GM18868 (cell line): ENCODE measurements around the gene CROCC.
"Not testable (repeated sequence)": the region's sequence is repeated elsewhere in the genome, so short reads cannot be mapped to it uniquely, and the experiment has no call there.

Experiments
- ATAC-seq: cut with Tn5 transposase; IDR thresholded peaks from one replicate; pipeline ENCODE4 v1.9.1; 2021; ENCODE audit warnings: mild to moderate bottlenecking, moderate library complexity; ENCODE audit not compliant: unreplicated experiment

Gene CROCC

DNA sequence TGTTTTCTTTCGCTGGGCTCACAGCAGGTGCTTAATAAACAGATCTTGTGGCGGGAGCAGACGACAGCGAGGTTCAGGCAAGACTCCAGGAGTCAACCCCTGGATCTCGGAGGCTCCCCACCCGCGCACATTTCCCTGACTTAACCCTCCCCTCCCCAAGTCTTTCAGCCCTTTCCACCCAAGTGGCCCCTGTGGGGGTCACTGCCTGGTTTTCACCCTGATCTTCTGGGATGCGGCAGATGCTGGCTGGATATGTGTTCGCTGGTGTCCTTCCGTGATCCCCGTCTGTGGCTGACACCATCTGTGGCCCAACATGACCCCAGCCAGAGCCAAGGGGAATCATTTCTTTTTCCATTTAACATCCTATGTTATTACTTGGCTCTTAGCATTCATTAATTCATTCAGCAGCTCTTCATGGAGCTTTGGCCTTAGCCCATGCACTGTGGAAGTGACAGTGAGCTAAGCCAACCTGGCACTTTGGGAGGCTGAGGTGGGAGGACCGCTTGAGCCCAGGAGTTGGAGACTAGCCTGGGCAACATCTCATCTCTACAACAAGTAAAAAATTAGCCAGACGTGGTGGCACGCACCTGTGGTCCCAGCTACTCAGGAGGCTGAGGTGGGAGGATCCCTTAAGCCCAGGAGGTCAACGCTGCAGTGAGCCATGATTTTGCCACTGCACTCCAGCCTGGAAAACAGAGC is 6.7 kb upstream of the CROCC start:
- ATAC-seq, result not testable (repeated sequence)

DNA sequence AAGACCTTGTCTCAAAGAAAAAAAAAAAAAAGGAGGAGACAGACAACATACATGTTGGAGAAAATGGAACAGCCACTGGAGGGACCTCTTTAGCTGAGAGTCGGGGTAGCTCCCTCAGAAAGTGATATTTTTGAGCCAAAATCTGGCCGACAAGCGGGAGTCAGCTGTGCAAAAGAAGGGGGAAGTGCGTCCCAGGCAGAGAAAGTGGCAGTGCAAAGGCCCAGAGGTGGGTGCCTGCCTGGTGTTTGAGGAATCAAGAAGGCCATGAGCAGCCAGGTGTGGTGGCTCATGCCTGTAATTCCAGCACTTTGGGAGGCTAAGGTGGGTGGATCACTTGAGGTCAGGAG is 6.1 kb upstream of the CROCC start:
- ATAC-seq, result no peak

DNA sequence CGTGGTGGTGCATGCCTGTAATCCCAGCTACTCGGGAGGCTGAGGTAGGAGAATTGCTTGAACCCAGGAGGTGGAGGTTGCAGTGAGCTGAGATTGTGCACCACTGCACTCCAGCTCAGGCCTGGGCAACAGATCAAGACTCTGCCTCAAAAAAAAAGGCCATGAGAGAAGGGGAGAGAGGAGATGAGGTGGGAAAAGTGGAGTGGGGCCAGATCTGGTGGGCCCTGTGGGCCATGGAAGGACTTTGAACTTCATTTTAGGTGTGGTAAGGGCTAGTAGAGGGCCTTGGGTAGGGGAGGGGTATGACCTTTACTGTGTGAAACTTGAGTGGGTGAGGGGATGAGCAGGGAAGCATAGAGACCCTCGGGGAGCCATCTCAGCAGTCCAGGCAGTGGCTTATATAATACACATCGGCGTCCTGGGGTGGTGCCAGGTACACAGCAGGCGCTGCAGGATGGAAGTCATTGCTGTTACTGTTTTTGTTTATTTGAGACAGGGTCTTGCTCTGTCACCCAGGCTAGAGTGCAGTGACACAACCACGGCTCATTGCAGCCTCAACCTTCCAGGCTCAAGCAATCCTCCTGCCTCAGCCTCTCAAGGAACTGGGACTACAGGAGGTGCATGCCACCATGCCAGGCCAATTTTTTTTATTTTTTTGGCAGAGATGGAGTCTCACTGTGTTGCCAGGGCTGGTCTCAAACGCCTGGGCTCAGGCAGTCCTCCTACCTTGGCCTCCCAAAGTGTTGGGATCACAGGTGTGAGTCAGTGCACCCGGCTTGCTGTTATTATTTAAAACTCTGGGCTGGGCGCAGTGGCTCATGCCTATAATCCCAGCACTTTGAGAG is 5.5 kb upstream of the CROCC start:
- not testable (repeated sequence) for ATAC-seq

DNA sequence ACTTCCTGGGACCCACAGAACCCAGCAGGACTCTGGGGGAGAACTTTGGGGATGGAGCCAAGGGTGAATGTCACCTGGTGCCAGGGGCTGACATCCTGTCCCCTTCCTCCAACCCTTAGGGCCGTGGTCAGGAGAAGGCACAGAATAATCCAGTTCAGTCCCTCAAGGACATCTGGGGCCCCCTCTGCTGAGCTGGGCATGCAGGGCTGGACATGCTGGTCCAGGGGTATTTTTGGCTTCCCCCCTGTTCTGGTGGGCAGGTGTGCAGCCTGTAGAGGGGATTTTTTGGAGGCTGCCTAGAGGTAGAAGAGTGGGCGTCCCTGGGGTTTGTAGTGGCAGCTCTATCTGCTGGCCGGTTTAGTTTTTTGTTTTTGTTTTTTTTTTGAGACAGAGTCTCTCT is 3.4 kb upstream of the CROCC start:
- ATAC-seq, result no peak

DNA sequence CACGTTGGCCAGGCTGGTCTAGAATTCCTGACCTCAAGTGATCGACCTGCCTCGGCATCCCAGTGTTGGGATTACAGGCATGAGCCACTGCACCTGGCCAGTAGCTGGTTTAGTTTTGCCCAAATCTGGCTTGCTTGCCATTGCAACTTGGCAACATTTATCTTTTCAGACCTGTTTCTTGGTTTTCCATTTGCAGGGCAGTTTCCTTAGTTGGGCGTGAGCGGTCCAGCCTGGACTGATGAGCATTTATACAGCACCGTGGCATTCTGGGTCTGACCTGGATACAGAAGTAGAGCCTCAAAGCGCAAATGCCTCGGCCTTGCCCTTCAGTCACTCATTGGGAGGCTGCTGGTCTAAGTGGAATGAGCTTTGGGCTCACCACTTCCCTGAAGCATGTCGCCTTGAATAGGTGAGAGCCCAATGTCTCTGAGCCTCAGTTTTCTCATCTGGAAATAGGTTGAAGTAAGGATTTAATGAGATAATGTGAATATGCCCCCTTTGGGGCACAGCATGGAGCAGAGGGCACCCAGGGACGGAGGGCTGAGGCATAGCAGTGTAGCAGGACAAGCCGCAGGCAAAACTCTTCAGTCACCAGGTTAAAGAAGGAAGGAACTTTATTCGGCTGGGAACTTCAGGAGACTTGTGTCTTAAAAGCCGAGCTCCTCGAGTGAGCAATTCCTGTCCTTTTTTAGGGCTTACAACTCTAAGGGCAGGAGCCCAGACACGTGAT is 2.6 kb upstream of the CROCC start:
- ATAC-seq, result not testable (repeated sequence)

DNA sequence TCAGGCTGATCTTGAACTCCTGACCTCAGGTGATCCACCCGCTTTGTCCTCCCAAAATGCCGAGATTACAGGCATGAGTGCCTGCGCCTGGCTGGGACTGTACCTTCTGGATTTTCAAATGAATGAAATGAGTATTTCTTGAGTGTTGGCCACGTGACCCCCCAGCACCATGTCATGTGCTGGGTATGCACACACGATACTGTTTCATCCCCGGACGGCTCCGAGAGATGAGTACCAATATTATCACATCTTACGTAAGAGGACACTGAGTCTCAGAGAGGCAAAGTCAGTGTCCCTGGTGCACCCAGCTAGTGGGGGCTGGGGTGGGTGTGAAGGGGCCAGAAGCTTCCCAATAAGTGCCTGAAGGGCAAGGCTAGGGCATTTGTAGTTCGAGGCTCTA is 780 bp upstream of the CROCC start:
- ATAC-seq, result no peak

DNA sequence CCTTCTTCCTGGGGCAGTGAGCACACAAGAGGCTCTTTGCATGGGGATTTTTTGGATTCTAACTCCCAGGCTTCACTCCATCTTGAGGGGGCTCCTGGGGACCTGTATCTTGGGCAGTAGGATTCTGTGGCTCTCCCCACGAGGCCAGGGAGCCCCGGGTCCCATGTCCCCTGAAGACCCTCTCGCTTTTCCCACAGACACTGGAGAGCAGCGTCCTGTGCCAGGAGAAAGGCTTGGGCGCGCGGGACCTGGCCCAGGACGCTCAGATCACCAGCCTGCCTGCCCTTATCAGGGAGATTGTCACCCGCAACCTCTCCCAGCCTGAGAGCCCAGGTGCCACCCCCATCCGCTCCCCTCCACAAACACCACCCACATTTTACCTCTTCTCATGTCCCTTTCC is 735 bp downstream of the CROCC start:
- ATAC-seq, result no peak

DNA sequence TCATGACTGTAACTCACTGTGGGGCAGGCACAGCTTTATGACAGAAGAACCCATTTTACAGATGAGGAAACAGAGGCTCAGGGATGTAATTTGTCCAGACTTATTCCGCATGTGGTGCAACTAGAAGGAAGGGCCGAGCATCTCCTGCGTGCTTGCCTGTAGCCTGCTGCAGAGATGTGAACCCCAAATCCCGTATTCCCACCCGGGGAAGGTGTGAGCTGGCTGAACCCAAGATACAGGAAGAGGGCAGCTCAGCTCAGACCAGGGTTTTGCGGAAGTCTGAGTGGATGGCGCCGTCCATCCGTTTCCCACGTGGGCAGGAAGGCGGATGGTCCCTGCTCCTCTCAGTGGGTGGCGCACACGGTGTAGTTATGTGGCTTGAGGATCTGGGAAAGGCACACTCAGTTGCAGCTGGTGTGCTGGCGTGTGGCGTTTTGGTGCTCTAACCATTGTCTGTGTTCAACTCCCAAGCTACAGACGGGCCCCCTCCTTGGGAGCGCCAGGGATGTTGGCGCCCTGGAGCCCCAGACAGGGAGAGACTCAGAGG is 1.2 kb downstream of the CROCC start:
- ATAC-seq, result no peak

DNA sequence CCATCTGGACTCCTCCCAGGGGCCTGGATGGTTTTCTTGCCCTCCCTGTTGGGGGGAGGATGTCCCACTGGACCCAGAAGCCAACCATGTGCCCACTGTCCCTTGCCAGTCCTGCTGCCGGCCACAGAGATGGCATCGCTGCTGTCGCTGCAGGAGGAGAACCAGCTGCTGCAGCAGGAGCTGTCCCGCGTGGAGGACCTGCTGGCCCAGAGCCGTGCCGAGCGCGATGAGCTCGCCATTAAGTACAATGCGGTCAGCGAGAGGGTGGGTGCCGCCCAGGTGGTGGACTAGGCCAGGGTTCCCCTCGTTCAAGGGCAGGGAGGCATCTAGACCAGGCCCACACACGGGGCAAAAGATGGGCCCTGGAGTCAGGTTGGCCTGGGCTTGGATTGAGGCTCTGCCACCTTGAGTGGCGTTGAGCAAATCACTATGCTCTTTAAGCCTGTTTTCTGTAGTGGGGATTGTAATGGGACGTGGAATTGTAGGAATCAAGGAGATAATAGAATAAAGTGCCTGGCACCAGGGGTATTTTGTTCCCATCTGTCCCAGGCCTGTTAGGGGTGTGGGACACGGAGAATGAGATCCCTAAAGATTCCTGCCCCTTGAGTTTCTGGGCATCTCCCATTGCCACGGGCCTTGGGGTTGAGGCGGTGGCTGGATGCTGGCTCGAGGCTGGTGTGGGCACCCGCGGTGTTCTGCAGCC is 2.6 kb downstream of the CROCC start:
- no peak for ATAC-seq

DNA sequence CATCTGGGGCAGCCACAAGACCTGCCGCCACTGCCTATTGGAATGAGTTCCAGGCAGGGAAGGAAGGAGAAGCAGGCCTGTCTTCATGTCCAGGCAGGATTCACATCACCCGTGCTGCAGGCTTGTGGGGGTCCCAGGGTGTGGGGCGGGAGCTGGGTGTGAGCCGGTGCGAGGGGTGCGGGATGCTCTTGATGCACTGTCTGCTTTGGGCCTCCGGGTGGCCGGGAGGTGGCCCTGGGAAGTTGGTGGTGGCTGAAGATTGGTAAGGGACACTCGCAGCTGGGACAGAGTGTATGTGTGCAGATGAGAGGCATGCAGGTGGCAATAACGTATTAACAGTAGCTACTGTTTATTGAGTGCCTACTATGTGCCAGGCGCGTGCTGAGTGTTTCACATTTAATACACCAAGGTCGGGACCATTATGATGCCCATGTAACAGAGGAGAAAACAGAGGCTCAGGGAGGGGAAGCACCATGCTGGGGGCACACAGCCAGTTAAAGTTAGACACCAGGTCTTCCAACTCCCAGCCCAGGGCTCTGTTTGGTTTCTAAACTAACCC is 3.3 kb downstream of the CROCC start:
- ATAC-seq, result no peak

DNA sequence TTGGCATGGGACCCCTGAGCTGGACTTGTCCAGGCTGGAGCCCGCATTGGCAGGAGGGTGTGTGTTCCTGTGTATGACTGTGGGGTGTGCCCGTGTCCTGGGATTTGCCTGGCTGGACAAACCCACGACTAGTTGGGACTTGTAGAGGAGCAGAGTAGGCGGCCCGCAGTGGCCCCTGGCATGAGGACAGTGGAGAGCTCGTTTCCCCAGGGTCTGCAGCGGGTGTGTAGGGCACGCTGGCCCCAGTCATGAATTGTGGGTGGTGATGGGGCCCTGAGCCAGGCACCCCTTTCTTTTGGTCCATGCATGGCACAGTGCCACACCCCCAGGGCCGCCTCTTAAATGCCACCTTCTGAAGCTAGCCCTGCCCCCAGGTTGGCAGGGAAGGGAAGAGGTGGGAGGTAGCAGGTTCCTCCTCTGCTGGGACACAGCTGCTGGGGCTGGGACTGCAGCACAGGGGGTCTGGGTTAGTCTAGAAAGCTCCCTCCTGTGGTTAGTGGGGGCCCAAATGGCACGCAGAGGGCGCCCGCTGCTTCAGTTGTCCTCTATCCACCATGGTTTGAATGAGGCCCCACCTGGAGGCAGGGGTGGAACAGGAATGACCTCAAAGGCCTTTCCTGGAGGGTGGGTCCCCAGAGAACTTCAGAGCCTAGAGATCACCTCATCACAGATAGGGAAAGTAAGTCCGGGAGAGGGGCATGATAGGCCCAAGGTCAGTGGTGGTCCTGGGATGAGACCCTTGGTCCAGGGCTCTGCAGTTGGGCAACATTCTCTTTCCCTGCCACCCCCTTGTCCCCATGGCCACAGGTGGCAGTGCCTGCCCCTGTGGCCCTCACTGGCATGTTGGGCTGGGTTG is 4.1 kb downstream of the CROCC start:
- no peak for ATAC-seq

DNA sequence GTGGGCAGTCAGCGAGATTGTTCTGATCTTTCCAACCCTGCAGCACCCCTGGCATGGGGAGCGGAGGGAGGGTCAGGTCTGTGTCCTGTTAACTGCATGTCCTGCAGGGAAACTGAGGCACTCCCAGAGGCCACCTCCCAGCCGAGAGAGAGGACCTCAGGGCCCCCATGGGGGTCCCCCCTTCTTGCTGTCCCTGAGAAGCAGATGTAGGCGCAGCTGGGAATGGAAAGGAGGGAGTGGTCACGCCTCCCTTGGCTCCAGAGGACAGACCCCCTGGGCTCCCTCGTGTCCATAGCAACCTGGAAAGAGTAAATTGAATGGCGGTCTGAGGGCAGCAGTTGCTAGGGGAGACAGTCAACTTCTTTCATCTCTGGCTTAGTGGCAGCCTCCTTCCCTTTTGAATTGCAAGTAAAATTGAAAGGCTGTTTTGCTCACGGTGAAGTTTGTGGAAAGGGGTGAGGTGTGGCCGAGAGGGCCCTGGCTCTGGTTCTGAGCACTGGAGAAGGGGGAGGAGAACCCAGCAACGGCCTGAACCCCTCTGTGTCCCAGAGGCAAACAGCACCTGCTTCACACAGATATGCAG is 4.9 kb downstream of the CROCC start:
- no peak for ATAC-seq

DNA sequence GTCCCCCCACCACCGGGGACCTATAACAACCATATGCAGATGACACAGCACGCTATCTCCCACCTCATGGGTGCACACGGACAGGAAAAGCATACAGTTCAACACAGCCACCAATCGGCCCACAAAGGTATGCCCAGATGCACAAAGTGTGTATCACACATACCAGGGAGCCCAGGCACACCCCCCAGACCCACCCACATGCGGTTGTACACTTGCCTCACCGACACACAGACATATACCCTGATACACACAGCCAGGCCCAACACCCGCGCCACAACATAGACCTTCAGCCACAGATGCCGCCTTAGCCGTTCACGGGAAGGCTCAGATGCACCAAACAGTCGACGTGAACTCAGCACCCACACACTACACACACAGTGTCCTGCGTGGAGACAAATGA is 5.5 kb downstream of the CROCC start:
- ATAC-seq, result no peak

DNA sequence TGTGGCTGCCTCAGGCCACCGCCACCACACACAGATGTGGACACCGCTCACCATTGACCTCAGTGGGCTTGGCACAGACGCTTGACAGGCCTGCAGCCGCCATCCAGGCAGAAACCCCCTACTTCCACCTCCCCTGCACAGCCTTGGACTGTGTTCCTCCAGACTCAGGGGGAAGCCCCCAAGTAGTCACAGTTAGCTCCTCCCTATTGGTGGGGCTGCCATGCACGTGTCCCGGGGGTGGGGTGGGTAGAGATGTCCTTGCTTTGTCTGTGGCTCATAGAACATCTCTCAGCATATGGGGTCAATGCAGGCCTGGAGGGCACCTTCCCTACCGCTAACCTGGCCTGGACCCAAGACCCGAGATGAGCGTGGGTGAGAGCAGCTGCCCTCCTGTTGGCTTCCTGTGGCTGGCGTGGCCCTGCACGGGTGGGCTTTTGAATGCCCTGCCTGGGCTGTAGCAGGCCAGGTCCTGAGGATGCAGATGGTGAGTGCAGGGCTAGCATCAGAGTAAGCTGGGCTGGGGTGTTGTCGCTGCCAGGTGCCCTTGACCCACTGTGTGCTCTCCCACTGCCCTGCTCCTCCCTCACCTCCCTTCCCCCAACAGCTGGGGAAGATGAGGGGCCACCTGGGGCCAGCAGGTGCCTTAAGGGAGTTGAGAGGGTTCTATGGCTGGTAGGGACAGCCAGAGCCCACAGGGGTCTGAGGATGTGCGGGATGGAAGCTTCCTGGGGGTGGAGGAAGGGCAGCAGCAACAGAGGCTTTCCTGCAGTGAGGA is 6.2 kb downstream of the CROCC start:
- ATAC-seq, result no peak

DNA sequence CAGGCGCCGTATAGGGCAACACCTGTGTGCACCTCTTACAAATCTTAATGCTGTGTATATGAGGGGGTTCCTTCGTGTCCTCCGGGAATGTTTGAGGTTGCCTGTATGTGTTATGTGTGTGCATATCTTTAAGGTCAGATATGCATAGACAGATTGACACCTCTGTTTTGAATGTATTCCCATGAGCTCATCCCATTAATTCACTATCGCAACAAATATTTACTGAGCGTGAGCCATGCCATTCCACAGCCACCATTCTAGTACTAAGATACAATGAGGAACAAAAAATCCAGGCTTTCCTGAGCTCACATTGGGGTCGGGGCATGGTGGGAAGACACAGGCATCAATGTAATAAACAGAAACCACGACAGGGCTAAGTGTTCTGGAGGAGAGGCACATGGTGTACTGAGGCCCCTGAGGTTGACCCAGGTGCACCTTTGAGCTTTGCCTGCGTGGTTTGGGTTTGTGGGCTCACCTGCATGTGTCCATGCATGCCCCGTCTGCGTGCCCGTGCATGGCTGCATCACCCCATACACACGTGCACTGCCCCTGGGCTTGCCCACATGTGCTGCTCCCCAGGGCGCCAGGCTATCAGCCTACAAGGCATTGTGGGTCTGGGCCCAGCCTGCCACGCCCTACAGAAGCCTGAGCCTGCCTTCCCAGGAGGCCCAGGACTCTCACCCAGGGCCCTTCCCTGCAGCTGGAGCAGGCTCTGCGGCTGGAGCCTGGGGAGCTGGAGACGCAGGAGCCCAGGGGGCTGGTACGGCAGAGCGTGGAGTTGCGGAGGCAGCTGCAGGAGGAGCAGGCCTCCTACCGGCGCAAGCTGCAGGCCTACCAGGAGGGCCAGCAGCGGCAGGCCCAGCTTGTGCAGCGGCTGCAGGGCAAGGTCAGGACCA is 7.7 kb downstream of the CROCC start:
- ATAC-seq, result not testable (repeated sequence)

DNA sequence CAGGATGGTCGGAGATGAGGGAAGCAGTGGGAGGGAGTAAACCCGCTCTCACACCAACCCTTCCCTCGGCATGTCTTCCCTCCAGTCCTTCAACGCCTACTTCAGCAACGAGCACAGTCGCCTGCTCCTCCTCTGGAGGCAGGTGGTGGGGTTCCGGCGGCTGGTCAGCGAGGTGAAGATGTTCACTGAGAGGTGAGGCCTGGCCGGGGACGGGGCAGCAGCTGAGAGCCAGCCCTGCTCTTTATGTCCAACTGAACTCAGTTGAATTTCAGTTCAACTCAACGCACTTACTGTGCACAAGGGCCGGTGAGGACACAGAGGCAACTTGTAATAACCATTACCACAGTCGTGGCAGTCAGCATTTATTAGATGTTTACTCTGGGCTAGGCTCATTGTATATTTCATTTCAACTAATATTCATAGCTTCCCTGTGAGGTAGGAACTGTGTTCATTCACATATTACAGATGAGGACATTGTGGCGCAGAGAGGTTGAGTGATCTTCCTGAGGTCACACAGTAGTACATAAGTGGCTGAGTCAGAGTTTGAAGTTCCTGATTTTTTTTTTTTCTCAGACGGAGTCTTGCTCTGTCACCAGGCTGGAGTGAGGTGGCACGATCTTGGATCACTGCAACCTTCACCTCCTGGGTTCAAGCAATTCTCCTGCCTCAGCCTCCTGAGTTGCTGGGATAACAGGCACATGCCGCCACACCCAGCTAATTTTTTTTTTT is 9.6 kb downstream of the CROCC start:
- not testable (repeated sequence) for ATAC-seq

DNA sequence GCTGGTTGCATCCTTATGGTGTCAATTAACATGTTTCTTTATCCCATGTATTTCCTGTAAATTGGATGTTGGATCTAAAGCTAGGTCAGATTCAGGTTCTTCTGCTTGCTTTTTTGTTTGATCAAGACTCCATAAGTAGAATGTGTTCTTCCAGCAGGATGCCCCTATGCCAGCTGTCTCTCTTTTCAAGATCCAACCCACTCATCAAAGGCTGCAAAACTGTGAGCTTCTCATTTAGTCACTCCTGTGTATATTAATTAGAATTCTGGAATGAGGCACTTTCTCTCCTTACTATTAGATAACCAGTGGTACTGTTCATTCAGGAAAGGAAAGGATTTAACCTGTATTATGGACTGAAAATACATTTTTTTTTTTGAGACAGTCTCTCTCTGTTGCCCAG is 12.2 kb downstream of the CROCC start:
- not testable (repeated sequence) for ATAC-seq
